CD4-positive, alpha-beta T cell treated with Interleukin-4 for 1 hour (primary cell): ENCODE data around the gene EPB41L3.
A peak's percentile ranks its signal among the peaks of the same experiment; 100 is the strongest.

ENCODE experiments used
- DNase-seq, 2 donors: peaks; one replicate each; pipeline ENCODE4 v3.0.0-alpha.2; 2020 to 2022

The EPB41L3 gene

DNA sequence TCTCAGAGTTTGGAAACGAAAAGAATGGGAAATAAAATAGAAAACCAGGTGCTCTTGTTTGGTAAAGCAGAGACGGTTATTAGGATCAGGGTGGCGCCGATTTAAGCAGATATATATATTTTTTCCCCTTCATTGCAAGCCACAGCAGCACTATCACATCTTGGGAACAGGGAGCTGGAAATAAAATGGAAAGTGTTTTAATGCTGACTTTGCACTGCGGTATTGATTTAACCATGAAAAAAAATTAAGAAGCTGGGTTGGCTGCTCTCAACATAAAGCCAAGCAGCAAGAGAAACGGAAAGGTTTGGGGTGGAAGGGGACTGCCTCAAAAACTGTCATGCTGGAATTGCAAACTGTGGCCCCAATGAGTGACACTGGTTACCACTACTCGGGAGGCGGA is 145.5 kb downstream of the EPB41L3 start:
- DNase-seq = no peak

DNA sequence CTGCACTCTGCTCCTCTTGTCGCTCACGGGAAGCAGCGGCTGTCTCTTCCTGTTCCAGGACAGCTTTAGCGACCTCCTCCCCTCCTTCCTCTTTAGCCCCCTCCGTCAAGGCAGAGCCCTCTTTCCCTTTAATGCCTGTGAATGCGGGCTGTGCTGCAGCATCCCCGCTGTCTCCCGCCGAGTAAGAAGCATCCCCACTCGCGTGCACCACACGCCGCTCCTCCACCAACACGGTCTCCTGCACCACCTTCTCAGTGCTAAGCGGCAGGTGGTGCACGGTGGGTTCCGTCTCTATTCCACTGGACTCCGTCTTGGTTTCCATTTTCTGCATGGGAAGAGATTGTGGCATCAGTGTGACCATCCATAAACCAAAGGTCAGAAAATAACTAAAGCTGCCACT is 146.7 kb downstream of the EPB41L3 start:
- no peak for DNase-seq

DNA sequence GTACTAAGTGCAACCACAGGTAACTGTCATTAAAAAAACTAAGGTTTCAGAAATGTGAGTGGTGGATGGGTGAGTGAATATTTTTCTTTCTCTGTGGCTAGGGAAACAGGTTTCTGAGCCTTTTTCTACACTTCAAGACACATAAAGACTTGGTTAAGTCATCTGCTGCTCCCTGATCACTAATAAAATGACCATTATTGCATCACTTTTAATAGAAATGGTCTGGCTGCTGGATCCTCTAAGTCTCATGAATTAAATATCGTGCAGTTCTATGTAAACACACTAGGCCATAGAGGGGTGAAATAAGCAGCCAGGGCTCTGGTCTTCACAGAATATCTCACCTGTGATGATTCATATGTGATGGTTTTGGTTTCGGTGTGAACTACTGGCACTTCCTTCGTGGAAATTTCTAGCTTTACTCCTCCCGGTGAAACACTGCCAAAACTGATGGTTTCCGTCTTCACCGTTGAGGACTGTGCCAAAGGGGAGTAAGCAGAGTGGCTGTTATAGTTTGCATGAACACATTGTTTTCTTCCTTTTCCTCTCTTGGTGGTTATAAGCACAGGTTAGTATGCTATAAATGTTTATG is 147.8 kb downstream of the EPB41L3 start:
- DNase-seq = peak in 1 of 2 donors; percentile 0

DNA sequence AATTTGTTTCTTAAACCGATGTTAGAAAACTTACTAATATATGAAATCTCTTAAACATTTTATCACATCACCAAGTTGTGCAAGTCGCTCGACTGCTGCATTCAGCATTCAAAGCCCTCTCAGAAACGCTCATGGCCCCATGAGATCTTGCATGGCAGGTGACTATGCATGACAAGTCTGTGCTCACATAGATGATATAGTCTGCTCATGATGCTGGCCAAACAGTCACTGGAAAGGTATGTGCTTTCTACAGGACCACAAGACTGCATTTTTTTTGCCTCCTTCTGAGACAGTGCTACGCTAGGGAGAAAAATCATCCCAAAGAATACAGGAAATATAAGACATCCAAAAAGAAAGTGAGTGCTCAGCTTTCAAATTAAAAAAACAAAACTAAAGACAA is 150.0 kb downstream of the EPB41L3 start:
- DNase-seq = no peak

DNA sequence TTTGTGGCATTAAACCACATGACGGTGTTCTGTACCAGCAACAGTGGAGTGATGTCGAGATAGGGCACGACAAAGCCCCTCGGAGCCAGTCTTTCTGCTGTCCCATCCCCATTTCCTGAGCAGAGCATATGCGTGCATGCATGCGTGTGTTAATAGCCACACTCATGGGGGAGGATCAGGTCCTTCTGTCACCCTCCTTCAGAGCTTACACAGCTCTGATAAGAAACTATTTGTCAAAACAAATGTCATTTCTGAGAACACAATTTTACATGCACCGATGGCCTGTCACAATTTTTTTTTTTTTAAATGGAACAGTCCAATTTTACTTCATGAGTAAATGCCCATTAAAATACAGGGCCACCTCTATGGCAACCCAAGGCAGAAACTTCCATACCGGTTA is 152.4 kb downstream of the EPB41L3 start:
- DNase-seq = no peak

DNA sequence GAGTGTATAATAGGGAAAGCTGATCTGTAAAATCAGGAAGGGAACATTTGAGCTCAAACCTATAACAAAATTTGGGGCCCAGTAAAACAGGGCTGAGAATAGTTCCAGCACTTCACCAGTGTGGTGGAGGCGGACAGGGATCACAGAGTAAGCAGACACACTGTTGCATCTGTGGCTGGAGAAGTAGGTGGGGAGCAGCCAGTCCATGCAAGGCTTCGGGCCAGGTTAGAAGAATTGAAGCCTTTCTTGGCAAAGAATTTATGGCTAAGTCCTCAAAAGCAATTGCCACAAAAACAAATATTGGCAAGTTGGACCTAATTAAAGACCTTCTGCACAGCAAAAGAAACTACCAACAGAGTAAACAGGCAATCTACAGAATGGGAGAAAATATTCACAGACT is 154.4 kb downstream of the EPB41L3 start:
- DNase-seq = no peak

DNA sequence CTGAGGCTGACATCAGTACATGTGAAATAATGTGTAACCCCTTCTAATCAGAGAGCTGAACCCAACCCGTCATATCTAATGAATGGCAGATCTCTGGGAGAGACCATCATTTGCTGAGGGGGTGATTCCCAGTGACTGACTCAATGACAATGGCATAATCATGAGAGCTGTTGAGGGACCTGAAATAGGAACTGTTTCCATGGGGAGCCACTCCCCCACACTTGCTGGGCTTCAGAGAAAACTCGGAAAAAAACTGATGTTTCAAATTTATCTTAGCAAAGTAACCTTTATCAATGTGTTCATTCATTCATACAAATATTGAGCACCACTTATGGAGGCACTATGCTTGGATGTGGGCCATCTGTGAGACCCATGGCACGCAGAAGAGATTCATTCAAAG is 154.9 kb downstream of the EPB41L3 start:
- DNase-seq = no peak

DNA sequence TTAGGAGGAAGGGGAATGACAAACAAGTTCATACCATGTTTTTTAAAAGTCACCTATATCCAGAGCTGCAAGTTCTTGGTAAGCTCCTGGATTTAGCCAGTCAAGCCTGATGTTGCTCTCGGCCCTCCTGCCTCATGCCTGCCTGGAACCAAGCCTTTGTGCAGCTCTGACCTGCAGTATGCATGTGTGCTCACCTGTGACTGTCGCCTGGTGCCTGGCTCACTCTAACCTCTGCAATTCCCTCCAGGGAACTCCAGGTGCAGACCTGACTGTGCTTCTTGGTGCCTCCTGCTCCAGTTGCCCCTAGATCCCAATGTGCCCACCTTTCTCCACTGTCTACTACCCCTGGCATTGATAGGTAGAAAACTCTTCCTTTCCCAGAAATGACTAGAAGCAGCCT is 163.2 kb downstream of the EPB41L3 start:
- no peak for DNase-seq

DNA sequence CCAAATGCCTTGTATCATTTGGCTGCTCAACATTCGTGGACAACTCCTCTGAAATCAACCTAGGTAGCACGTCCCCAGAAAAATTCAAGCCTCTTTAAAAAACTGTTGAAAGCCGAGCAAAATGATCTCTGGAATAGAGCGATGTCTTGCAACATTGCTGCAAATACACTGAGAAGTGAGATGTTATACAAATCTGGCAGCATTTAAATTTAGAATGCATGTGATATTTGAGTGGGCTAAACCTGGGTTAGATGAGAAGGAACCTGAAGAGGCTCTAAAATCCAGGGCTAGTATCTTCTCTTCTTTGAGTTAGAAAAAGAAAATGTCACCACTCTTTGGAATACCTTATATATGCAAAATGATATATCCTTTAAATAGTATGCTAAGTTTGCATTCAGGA is 166.8 kb downstream of the EPB41L3 start:
- no peak for DNase-seq

DNA sequence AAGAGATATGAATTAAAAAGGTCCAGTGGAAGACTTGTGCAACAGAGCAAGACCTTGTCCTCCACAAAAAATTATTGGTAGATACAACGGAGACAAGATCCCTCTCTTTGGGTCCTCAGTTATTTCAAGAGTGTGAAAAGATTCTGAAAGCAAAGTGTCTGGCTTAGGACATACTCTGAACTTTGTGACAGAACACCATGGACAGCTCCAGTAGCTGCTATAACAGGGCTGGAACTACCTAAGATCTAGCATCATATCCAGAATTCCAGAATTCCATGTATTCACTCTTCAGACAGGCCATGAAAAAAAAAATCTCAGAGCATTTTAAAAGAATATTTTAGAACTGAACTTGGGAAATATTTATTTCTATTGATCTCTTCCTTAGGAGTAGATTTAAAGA is 173.5 kb downstream of the EPB41L3 start:
- no peak for DNase-seq

DNA sequence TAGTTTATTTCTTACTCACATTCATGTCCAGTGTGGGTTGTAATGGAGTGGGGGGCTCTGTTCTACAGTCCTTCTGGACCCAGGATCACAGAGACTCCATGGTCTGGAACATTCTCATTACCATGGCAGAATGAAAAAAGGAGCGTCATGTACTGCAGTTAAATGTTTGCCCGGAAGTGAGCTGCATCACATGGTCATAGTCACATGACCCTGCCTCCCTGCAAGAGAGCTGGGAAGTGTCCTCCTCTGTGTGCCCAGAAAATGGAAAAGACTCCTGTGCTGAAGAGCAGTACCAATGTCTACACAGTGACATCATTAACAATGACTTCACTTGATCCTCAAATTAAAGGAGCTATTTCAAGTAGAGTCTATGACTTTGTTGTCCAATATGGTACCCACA is 174.3 kb downstream of the EPB41L3 start:
- no peak for DNase-seq

DNA sequence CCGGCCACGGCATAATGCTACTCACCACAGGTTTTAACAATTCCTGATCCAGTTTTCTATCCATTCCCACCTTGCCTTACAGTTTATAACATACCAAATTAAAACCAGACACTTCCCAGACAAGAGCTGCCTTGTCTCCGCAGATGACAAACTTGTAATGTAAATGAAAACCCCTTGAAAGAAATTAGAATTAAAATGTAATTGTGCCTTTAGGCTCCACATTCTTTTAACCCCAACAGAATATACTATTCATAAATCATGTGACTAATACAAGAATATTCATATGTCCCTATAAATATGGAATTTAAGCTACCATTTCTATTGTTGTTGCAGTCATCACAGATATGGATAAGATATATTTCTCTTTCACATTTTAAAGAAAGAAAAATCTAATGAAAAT is 178.4 kb downstream of the EPB41L3 start:
- no peak for DNase-seq

DNA sequence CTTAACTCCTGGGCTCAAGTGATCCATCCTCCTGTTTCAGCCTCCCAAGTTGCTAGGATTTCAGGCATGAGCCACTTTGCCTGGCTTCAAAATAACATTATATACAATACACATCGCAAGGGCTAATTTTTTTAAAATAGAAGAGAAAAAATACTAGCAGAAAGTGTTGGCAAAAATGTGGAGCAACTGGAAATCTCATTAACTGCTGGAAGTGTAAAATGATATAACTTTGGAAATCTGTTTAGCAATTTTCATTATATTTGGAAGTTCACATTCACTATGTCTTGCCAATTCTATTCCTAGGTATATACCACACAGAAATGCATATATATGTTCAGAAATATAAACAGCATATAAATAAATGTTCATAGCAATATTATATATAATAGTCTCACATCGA is 193.2 kb downstream of the EPB41L3 start:
- no peak for DNase-seq
